Suprapubic skin (tissue), 4 donors: Measurements from ENCODE around the gene CFAP52. TPM values are rescaled to one million over a fixed set of nuclear protein-coding genes. Genes with fewer than 3 reads are reported as not detected.

Experiments
- DNase-seq, 2 donors: peaks; one replicate each; pipeline ENCODE4 v3.0.0-alpha.2; 2019; ENCODE audit warnings: low spot score in 2 of 2
- H3K27ac ChIP-seq: fragments of 200-600 bp; sonication (generic); one replicate; pipeline ENCODE4 v1.5.1; 2019
- H3K27me3 ChIP-seq: fragments of 200-600 bp; sonication (generic); one replicate; pipeline ENCODE4 v1.5.1; 2019
- H3K36me3 ChIP-seq: fragments of 200-600 bp; sonication (generic); one replicate; pipeline ENCODE4 v1.5.1; 2019
- H3K4me1 ChIP-seq: fragments of 200-600 bp; sonication (generic); one replicate; pipeline ENCODE4 v1.5.1; 2019
- H3K4me3 ChIP-seq: fragments of 200-600 bp; sonication (generic); one replicate; pipeline ENCODE4 v1.5.1; 2019; ENCODE audit warnings: mild to moderate bottlenecking
- H3K9me3 ChIP-seq: fragments of 200-600 bp; sonication (generic); one replicate; pipeline ENCODE4 v1.5.1; 2019
- EP300 ChIP-seq: sonication (generic); formaldehyde crosslinking; IDR thresholded peaks from one replicate; pipeline ENCODE4 v1.6.1; 2017; ENCODE audit warnings: antibody characterized with exemption
- POLR2A ChIP-seq, 2 donors: fragments of 450-650 bp; IDR thresholded peaks; one replicate each; pipeline ENCODE4 v1.6.1; 2017; ENCODE audit warnings: antibody characterized with exemption in 2 of 2, mild to moderate bottlenecking in 2 of 2, moderate library complexity in 2 of 2
- POLR2AphosphoS5 ChIP-seq, 3 donors: sonication (generic); formaldehyde crosslinking; IDR thresholded peaks; one replicate each; pipeline ENCODE4 v1.6.1; 2017; ENCODE audit warnings: antibody characterized with exemption in 3 of 3
- WGBS: methylation state at CpG from one replicate; pipeline ENCODE4 v1.1.5; 2018; 5-methylcytosine and 5-hydroxymethylcytosine counted together
- total RNA-seq, 4 donors: library from RNA; depleted of rRNA; stranded (reverse); fragments of >200 nt; gene quantifications; one replicate each; pipeline ENCODE4 v1.1.0, GENCODE V29; 2016
- TF ChIP-seq, protein P1 (sequence below), 2 donors: fragments of 200-600 bp in 1 of 2; fragments of 450-650 bp in 1 of 2; sonication (generic) in 1 of 2; IDR thresholded peaks; one replicate each; pipeline ENCODE4 v1.5.1; 2016 to 2019; ENCODE audit warnings: antibody characterized with exemption in 2 of 2, mild to moderate bottlenecking in 1 of 2, moderate library complexity in 1 of 2

The CFAP52 gene
- total RNA-seq, 4 donors from 2014 or later: not detected

DNA sequence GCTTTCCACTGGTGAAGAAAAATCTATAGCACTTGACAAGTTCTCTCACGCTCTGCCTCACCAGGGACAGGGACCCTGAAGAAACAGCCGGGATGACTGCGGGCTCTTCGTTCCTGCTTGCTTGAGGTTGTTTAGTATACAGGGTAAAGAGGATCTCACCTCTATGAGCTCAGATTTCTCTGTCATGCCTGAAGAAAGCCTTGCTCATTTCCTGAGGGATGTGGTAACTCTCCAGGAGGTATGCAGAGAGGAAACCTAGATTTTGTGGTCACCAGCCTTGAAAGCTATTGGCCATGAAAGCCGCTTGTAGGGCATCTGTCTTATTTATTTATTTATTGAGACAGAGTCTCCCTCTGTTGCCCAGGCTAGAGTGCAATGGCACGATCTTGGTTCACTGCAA lies 92.1 kb downstream of the CFAP52 start:
- no peaks in the 10 kb centered on the region for H3K9me3 ChIP-seq
- no peak overlapping the region for H3K4me3 ChIP-seq
- DNase-seq: peak in 1 of 2 donors; percentile 66
- H3K36me3 ChIP-seq: no peaks in the 10 kb centered on the region
- TF ChIP-seq EP300 (no peak), POLR2AphosphoS5 (IDR thresholded peaks at IDR 0.05) (no peak), POLR2A (IDR thresholded peaks at IDR 0.05) (no peak)
- TF ChIP-seq, protein P1, sequence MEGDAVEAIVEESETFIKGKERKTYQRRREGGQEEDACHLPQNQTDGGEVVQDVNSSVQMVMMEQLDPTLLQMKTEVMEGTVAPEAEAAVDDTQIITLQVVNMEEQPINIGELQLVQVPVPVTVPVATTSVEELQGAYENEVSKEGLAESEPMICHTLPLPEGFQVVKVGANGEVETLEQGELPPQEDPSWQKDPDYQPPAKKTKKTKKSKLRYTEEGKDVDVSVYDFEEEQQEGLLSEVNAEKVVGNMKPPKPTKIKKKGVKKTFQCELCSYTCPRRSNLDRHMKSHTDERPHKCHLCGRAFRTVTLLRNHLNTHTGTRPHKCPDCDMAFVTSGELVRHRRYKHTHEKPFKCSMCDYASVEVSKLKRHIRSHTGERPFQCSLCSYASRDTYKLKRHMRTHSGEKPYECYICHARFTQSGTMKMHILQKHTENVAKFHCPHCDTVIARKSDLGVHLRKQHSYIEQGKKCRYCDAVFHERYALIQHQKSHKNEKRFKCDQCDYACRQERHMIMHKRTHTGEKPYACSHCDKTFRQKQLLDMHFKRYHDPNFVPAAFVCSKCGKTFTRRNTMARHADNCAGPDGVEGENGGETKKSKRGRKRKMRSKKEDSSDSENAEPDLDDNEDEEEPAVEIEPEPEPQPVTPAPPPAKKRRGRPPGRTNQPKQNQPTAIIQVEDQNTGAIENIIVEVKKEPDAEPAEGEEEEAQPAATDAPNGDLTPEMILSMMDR (IDR thresholded peaks at IDR 0.05): no peak
- H3K4me1 ChIP-seq: peaks cover 16% of the 10 kb centered on the region
- 70% methylated on average over 6 of the region's 6 CpGs for WGBS
- no peak overlapping the region for H3K27ac ChIP-seq
- no peaks in the 10 kb centered on the region for H3K27me3 ChIP-seq

DNA sequence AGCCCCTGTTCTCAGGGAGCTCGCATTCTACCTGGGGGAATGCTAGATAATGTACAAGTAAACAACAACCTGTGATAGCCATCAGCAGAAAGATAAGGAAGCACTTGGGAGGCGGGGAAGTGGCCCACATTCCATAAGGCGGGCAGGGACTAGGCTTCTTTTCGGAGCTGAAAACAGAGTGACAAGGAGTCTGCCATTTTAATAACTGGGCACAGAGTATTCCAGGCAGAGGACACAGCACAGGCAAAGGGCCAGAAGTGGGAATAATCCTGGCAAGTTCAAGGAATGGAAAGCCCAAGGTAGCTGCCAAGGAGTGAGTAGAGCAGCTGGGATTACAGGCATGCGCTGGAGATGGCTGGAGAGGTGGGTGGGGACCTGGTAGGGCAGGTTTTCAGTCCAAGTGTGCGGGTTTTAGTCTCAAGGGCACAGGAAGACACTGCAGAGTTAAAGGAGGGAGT lies 93.1 kb downstream of the CFAP52 start:
- DNase-seq: peak in 1 of 2 donors; percentile 44
- WGBS: 47% methylated on average over 6 of the region's 6 CpGs
- TF ChIP-seq POLR2A (IDR thresholded peaks at IDR 0.05) (no peak), POLR2AphosphoS5 (IDR thresholded peaks at IDR 0.05) (no peak), EP300 (no peak)
- TF ChIP-seq, protein P1 (IDR thresholded peaks at IDR 0.05): no peak
- H3K9me3 ChIP-seq: no peaks in the 10 kb centered on the region
- H3K4me3 ChIP-seq: no peak overlapping the region
- no peaks in the 10 kb centered on the region for H3K27me3 ChIP-seq
- no peak overlapping the region for H3K27ac ChIP-seq
- H3K36me3 ChIP-seq: no peaks in the 10 kb centered on the region
- H3K4me1 ChIP-seq: peaks cover 16% of the 10 kb centered on the region

DNA sequence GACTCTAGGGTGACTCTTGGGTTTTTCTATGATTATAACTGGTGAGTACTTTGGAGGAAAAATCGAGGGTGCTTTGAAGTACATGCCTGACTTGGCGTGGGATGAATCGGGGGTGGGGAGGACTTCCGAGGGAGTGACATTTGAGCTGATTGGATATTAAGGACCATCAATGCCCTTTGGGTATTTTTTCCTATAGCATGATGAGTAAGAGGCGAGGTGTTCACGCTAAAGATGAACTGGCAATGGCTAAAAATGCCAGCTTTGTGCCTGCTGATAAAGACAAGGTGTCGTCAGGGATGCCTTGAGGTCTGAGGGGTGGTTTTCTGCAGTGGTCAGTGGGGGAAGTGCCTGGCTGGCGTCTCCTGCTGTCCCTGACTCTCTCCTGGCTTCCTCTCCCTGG lies 94.2 kb downstream of the CFAP52 start:
- Histone ChIP-seq H3K9me3 (no peaks in the 10 kb centered on the region), H3K27me3 (no peaks in the 10 kb centered on the region), H3K4me3 (no peak overlapping the region), H3K36me3 (no peaks in the 10 kb centered on the region), H3K27ac (no peak overlapping the region), H3K4me1 (peaks cover 16% of the 10 kb centered on the region)
- 36% methylated on average over 7 of the region's 8 CpGs for WGBS
- TF ChIP-seq, protein P1 (IDR thresholded peaks at IDR 0.05): no peak
- TF ChIP-seq POLR2A (IDR thresholded peaks at IDR 0.05): no peak
- DNase-seq: no peak

DNA sequence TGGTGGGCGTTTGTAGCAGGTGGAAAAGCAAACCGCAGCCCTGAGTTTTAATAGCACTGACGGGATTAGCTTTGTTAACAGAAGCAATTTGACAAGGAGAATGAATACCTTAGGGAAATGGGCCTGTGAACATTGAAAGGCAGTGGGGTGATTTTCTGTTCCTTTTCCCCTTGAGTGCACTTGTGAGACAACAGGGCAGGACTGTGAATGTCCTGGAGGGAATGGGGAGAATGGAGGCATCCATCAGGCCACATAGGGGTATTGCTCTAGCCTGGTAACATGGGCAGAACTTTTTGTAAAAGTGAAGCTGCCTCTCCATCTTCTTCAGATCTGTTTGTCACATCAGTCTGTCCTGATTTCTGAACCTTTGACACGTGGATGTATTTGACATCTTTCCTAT lies 95.1 kb downstream of the CFAP52 start:
- TF ChIP-seq, protein P1 (IDR thresholded peaks at IDR 0.05): no peak
- TF ChIP-seq EP300: no peak
- TF ChIP-seq POLR2A (IDR thresholded peaks at IDR 0.05): no peak
- no peak for TF ChIP-seq POLR2AphosphoS5 (IDR thresholded peaks at IDR 0.05)
- WGBS: 55% methylated on average over 4 of the region's 4 CpGs
- peak in 1 of 2 donors; percentile 32 for DNase-seq
- no peaks in the 10 kb centered on the region for H3K36me3 ChIP-seq
- H3K27me3 ChIP-seq: no peaks in the 10 kb centered on the region
- no peak overlapping the region for H3K27ac ChIP-seq
- H3K4me1 ChIP-seq: peaks cover 16% of the 10 kb centered on the region
- no peaks in the 10 kb centered on the region for H3K9me3 ChIP-seq
- H3K4me3 ChIP-seq: no peak overlapping the region

DNA sequence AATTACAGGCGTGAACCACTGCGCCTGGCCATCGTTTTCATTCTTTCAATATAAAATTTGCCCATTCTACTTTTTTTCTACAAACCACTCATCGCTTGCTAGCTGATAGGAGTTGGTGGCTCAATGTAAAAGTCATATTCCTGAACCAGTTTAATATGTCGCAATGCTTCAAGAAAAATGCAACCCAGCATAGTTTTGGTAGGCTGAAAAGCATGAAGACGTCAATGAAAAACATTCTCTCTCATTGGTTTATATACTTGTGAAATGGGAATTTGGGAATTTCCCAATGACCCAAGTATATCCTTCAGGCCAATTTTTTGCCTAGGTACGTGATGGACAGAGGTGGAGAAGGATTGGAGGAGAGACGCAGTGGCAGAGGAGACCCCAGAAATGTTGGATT lies 95.8 kb downstream of the CFAP52 start:
- TF ChIP-seq, protein P1 (IDR thresholded peaks at IDR 0.05): no peak
- no peaks in the 10 kb centered on the region for H3K27me3 ChIP-seq
- no peak overlapping the region for H3K27ac ChIP-seq
- no peaks in the 10 kb centered on the region for H3K9me3 ChIP-seq
- H3K36me3 ChIP-seq: no peaks in the 10 kb centered on the region
- no peak for DNase-seq
- no peak overlapping the region for H3K4me3 ChIP-seq
- peaks cover 16% of the 10 kb centered on the region for H3K4me1 ChIP-seq
- WGBS: 86% methylated on average over 8 of the region's 8 CpGs
